ENCODE data around the gene HBG1.
"Not testable (repeated sequence)": the region's sequence is repeated elsewhere in the genome, so short reads cannot be mapped to it uniquely, and the experiment has no call there.

HBG1 gene

DNA sequence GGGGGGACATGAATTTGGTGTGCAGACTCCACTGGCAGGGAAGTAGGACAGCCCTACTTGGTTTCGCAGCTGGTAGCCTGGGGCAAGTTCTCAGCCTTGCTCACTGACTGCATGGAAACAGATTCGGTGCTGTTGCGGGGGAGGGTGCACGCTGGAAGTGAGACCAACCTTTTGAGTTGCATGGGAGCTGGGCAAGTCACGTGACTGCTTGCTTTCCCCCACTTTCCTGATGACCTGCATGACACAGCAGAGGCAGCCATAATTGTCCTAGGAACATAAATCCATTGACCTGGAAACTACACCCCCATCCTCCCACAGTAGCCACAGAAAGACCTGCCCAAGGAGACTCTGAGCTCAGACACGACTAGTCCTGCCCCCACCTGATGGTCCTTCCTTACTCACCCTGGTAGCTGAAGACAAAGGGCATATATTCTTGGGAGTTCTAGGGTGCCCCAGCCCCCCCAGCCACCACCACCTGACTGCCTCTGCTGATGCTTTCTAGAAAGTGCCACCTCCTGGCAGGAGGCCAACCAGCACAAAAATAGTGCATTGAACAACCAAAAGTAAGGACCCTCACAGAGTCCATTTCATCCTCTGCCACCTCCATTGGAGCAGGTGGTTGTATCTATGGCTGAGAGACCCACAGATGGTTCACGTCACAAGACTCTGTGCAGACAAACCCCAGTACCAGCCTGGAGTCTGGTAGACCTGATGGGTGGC is 9.0 kb upstream of the HBG1 start (continued):
- no peak for TF ChIP-seq ZNF621 (tag by site-specific recombination; IDR thresholded peaks at IDR 0.05)
- TF ChIP-seq ZNF10 (tag by site-specific recombination; IDR thresholded peaks at IDR 0.05): no peak

DNA sequence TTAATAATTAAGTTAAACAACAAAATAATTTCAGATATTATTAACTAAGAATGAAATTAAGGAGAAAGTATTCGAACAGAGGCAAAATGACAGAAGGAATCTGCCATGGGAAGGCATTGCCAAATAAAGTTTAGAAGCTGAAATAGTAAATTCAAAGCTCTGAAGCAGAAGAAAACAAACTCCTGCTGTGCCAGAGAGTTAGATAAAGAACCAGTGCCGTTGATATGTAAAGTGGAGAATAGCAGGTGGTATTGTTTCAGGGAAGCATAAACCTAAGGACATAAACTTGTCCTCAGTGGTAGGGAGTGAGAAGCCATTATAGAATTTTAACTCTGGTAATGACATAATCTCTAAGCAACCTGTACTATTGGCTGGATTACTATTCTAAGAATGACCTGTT is 7.6 kb upstream of the HBG1 start:
- ChIA-PET POLR2A (no interaction called here), CTCF (no interaction called here)
- H3K27ac ChIP-seq (ENCODE audit: extremely low read depth, low read depth, low read length): no peak overlapping the region
- TF ChIP-seq GLI2 (tag by site-specific recombination; IDR thresholded peaks at IDR 0.05; ENCODE audit: borderline replicate concordance, low read depth) (no peak), ZNF529 (tag by site-specific recombination; IDR thresholded peaks at IDR 0.05; ENCODE audit: insufficient replicate concordance) (no peak), ZNF292 (tag by site-specific recombination; IDR thresholded peaks at IDR 0.05; ENCODE audit: borderline replicate concordance, low read depth) (no peak), ZNF555 (tag by site-specific recombination; conservative IDR thresholded peaks at IDR 0.05) (no peak), ZNF791 (tag by site-specific recombination; IDR thresholded peaks at IDR 0.05) (no peak), SCRT2 (tag by site-specific recombination; IDR thresholded peaks at IDR 0.05) (no peak)
- TF ChIP-seq, protein P1, sequence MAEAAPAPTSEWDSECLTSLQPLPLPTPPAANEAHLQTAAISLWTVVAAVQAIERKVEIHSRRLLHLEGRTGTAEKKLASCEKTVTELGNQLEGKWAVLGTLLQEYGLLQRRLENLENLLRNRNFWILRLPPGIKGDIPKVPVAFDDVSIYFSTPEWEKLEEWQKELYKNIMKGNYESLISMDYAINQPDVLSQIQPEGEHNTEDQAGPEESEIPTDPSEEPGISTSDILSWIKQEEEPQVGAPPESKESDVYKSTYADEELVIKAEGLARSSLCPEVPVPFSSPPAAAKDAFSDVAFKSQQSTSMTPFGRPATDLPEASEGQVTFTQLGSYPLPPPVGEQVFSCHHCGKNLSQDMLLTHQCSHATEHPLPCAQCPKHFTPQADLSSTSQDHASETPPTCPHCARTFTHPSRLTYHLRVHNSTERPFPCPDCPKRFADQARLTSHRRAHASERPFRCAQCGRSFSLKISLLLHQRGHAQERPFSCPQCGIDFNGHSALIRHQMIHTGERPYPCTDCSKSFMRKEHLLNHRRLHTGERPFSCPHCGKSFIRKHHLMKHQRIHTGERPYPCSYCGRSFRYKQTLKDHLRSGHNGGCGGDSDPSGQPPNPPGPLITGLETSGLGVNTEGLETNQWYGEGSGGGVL (tag by site-specific recombination; IDR thresholded peaks at IDR 0.05): no peak
- TF ChIP-seq, protein P2, sequence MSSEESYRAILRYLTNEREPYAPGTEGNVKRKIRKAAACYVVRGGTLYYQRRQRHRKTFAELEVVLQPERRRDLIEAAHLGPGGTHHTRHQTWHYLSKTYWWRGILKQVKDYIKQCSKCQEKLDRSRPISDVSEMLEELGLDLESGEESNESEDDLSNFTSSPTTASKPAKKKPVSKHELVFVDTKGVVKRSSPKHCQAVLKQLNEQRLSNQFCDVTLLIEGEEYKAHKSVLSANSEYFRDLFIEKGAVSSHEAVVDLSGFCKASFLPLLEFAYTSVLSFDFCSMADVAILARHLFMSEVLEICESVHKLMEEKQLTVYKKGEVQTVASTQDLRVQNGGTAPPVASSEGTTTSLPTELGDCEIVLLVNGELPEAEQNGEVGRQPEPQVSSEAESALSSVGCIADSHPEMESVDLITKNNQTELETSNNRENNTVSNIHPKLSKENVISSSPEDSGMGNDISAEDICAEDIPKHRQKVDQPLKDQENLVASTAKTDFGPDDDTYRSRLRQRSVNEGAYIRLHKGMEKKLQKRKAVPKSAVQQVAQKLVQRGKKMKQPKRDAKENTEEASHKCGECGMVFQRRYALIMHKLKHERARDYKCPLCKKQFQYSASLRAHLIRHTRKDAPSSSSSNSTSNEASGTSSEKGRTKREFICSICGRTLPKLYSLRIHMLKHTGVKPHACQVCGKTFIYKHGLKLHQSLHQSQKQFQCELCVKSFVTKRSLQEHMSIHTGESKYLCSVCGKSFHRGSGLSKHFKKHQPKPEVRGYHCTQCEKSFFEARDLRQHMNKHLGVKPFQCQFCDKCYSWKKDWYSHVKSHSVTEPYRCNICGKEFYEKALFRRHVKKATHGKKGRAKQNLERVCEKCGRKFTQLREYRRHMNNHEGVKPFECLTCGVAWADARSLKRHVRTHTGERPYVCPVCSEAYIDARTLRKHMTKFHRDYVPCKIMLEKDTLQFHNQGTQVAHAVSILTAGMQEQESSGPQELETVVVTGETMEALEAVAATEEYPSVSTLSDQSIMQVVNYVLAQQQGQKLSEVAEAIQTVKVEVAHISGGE (tag by site-specific recombination; conservative IDR thresholded peaks at IDR 0.05; ENCODE audit: low read depth): no peak
- TF ChIP-seq, protein P3, sequence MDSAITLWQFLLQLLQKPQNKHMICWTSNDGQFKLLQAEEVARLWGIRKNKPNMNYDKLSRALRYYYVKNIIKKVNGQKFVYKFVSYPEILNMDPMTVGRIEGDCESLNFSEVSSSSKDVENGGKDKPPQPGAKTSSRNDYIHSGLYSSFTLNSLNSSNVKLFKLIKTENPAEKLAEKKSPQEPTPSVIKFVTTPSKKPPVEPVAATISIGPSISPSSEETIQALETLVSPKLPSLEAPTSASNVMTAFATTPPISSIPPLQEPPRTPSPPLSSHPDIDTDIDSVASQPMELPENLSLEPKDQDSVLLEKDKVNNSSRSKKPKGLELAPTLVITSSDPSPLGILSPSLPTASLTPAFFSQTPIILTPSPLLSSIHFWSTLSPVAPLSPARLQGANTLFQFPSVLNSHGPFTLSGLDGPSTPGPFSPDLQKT (IDR thresholded peaks at IDR 0.05; ENCODE audit: borderline replicate concordance, low read depth, low read length): no peak
- H3K4me3 ChIP-seq (ENCODE audit: low read depth, low read length): no peak overlapping the region
- no peaks in the 10 kb centered on the region for H3K9me3 ChIP-seq (ENCODE audit: control insufficient read depth, insufficient read depth, low read depth, low read length)
- no peaks in the 10 kb centered on the region for H3K4me1 ChIP-seq (ENCODE audit: control insufficient read depth, insufficient read depth, low read length)
- no peaks in the 10 kb centered on the region for H3K36me3 ChIP-seq (ENCODE audit: control insufficient read depth in 2 of 2, insufficient read depth in 1 of 2, low read length in 2 of 2)

DNA sequence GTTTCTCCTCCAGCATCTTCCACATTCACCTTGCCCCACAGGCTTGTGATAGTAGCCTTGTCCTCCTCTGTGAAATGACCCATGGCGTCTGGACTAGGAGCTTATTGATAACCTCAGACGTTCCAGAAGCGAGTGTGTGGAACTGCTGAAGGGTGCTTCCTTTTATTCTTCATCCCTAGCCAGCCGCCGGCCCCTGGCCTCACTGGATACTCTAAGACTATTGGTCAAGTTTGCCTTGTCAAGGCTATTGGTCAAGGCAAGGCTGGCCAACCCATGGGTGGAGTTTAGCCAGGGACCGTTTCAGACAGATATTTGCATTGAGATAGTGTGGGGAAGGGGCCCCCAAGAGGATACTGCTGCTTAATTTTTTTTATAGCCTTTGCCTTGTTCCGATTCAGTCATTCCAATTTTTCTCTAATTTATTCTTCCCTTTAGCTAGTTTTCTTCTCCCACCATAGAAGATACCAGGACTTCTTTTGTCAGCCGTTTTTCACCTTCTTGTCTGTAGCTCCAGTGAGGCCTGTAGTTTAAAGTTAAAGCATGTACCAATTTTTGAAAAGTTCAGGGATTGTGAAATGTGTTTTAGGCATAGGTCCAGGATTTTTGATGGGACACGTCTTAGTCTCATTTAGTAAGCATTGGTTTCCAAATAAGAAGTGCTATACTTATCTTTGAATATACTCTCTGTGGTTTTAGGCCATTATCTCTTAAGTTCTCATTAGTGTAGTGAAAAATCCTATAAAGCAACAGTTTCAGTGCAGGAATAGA is 5.2 kb upstream of the HBG1 start, which contains the start of gene HBG2:
TSS of gene HBG2 (minus strand) at position 136 of the 768 bp plus-strand sequence. CDS start at position 83, 53 bp downstream.
- H3K9me3 ChIP-seq (ENCODE audit: control insufficient read depth, insufficient read depth, low read depth, low read length); H3K27ac ChIP-seq (ENCODE audit: extremely low read depth, low read depth, low read length); H3K4me1 ChIP-seq (ENCODE audit: control insufficient read depth, insufficient read depth, low read length); POLR2A ChIA-PET; H3K36me3 ChIP-seq (ENCODE audit: control insufficient read depth in 2 of 2, insufficient read depth in 1 of 2, low read length in 2 of 2); H3K4me3 ChIP-seq (ENCODE audit: low read depth, low read length): not testable (repeated sequence)
- CTCF ChIA-PET: interaction anchor here (0.8 kb wide), 1 partner anchor 629 kb away, joined by 4 read pairs; no protein-coding TSS in a partner anchor

DNA sequence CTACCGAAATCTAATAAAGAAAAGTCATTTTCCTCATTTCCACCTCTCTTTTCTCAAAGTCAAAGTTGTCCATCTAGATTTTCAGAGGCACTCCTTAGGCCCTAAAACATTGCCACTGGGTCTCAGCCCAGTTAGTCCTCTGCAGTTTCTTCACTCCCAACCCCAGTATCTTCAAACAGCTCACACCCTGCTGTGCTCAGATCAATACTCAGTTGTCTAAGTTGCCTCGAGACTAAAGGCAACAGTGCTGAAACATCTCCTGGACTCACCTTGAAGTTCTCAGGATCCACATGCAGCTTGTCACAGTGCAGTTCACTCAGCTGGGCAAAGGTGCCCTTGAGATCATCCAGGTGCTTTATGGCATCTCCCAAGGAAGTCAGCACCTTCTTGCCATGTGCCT is 4.4 kb upstream of the HBG1 start:
- POLR2A ChIA-PET; CTCF ChIA-PET; H3K36me3 ChIP-seq (ENCODE audit: control insufficient read depth in 2 of 2, insufficient read depth in 1 of 2, low read length in 2 of 2); H3K4me1 ChIP-seq (ENCODE audit: control insufficient read depth, insufficient read depth, low read length); H3K27ac ChIP-seq (ENCODE audit: extremely low read depth, low read depth, low read length); H3K9me3 ChIP-seq (ENCODE audit: control insufficient read depth, insufficient read depth, low read depth, low read length); H3K4me3 ChIP-seq (ENCODE audit: low read depth, low read length): not testable (repeated sequence)

DNA sequence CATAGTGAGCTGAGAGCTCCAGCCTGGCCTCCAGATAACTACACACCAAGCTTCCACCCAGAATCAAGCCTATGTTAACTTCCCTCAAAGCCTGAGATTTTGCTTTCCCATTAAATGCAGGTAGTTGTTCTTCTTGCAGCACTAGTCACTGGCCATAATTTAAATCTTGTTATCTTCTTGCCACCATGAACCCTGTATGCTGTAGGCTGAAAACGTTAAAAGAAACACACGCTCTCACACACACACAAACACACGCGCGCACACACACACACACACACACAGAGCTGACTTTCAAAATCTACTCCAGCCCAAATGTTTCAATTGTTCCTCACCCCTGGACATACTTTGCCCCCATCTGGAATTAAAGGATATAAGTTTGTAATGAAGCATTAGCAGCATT is 3.8 kb upstream of the HBG1 start:
- H3K4me1 ChIP-seq (ENCODE audit: control insufficient read depth, insufficient read depth, low read length); POLR2A ChIA-PET; H3K9me3 ChIP-seq (ENCODE audit: control insufficient read depth, insufficient read depth, low read depth, low read length); H3K4me3 ChIP-seq (ENCODE audit: low read depth, low read length); H3K27ac ChIP-seq (ENCODE audit: extremely low read depth, low read depth, low read length); H3K36me3 ChIP-seq (ENCODE audit: control insufficient read depth in 2 of 2, insufficient read depth in 1 of 2, low read length in 2 of 2); CTCF ChIA-PET: not testable (repeated sequence)
